Measurements from ENCODE around the gene PMPCA. TPM values are rescaled to one million over a fixed set of nuclear protein-coding genes. Genes with fewer than 3 reads are reported as not detected.

Gene PMPCA
- total RNA-seq, 1 experiment from 2014 or later, result 94.5 TPM

DNA sequence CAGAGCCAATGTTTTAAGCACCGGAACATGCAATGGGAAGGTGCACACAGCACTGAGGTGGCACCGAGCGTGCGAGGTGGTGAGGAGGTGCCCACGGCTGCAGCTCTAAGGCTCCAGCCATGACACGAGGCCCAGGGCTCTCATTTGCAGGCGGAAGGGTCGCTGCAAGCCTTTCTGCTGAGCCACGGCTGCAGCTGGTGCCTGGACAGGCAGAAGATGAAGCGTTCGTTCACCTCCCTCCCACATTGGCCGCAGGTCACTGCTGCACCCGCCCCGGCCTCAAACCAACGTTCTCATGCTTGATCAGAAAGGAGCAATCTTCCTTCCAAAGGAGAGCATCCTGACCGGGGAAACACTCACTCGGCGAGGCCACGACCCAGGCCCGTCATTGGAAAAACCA lies 33.6 kb downstream of the PMPCA start:
- Histone ChIP-seq H3K4ac (ENCODE audit: low read depth, low read length) (no peak overlapping the region), H3K4me2 (ENCODE audit: insufficient read depth, insufficient read length, low read length) (no peak overlapping the region), H2AFZ (ENCODE audit: low read length) (no peak overlapping the region), H3K27ac (ENCODE audit: insufficient read length, low read depth, low read length) (no peak overlapping the region), H3K56ac (ENCODE audit: insufficient read length, low read depth, low read length) (no peak overlapping the region), H4K5ac (ENCODE audit: insufficient read length, low read depth, low read length) (no peak overlapping the region), H2BK12ac (ENCODE audit: insufficient read length, low read depth, low read length) (no peak overlapping the region), H2BK120ac (ENCODE audit: low read depth, low read length, poor library complexity, severe bottlenecking) (no peak overlapping the region), H4K20me1 (ENCODE audit: control insufficient read depth, insufficient read depth, insufficient read length) (peaks cover 2% of the 10 kb centered on the region), H3K79me1 (ENCODE audit: insufficient read depth, low read depth, low read length, poor library complexity, severe bottlenecking) (no peaks in the 10 kb centered on the region), H4K8ac (replicated peaks; ENCODE audit: insufficient read length, low read depth, low read length) (no peak overlapping the region), H2BK20ac (ENCODE audit: low read depth, low read length, poor library complexity, severe bottlenecking) (no peak overlapping the region), H3K9ac (ENCODE audit: extremely low read depth, insufficient read length, low read length) (no peak overlapping the region), H3K27me3 (ENCODE audit: insufficient read depth, low read length) (no peaks in the 10 kb centered on the region), H3K79me2 (ENCODE audit: insufficient read depth, low read length) (no peaks in the 10 kb centered on the region), H4K91ac (ENCODE audit: insufficient read length, low read depth, low read length) (no peak overlapping the region), H3K14ac (ENCODE audit: insufficient read depth, low read length) (no peak overlapping the region), H3K4me1 (ENCODE audit: insufficient read depth, low read length) (no peaks in the 10 kb centered on the region), H2AK5ac (ENCODE audit: insufficient read length, low read length) (no peak overlapping the region), H2BK5ac (ENCODE audit: insufficient read length, low read length) (no peak overlapping the region), H3K23me2 (ENCODE audit: insufficient read length, low read depth, low read length, poor library complexity, severe bottlenecking) (peaks cover 3% of the 10 kb centered on the region), H3K9me3 (ENCODE audit: control insufficient read depth, low read depth, low read length) (no peaks in the 10 kb centered on the region), H3K23ac (ENCODE audit: insufficient read length, low read depth, low read length) (no peak overlapping the region), H2BK15ac (ENCODE audit: low read depth, low read length) (no peak overlapping the region), H3T11ph (ENCODE audit: low read length) (no peak overlapping the region), H3K18ac (ENCODE audit: insufficient read length, low read depth, low read length) (no peak overlapping the region)
- Mint-ChIP-seq H3K9me3 (no peaks in the 10 kb centered on the region), H3K4me1 (no peaks in the 10 kb centered on the region), H3K36me3 (ENCODE audit: insufficient read depth in 1 of 3, low read depth in 3 of 3) (peaks cover 31 to 83% (median 70%) of the 10 kb centered on the region in 3 experiments), H3K27me3 (ENCODE audit: low read depth) (no peaks in the 10 kb centered on the region), H3K4me3 (no peak overlapping the region), H3K27ac (no peak overlapping the region)
- WGBS (ENCODE audit: extremely low coverage, insufficient read length, low lambda C conversion rate), result no CpG with 5 or more reads among the region's 20 CpGs
- no peak for TF ChIP-seq CTCF (conservative IDR thresholded peaks at IDR 0.05)
- DNase-seq, result no peak
